NCI-H2227 (cell line): ENCODE data around the gene APOL6.
"Not testable (repeated sequence)": the region's sequence is repeated elsewhere in the genome, so short reads cannot be mapped to it uniquely, and the experiment has no call there.

Experiments
- DNase-seq: peaks from one replicate; lab custom pipeline; 2025; ENCODE audit not compliant: unreplicated experiment; lab: John Stamatoyannopoulos, UW

APOL6 gene

DNA sequence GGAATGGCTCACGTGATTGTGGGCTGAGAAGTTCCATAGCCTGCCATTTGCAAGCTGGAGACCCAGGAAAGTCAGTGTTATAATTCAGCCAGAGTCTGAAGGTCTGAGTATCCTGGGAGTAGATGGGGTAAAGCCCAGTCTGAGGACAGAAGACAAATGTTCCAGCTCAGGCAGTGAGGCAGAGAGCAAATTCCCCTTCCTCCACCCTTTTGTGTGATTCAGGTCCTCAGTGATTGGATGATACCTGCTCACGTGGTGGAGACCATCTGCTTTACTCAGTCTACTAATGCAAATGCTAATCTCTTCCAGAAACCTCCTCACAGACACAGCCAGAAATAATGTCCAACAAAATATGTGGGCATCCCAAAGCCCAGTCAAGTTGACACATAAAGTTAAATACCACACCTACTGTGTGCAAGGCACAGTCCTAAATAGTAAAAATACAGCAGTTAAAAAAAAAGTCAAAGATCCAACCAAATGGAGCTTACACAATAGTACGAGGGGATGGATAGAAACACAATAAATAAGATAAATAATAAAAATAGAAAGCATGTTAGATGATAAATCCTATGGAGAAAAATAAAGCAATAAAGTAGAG is 13.2 kb upstream of the APOL6 start:
- DNase-seq: no peak

DNA sequence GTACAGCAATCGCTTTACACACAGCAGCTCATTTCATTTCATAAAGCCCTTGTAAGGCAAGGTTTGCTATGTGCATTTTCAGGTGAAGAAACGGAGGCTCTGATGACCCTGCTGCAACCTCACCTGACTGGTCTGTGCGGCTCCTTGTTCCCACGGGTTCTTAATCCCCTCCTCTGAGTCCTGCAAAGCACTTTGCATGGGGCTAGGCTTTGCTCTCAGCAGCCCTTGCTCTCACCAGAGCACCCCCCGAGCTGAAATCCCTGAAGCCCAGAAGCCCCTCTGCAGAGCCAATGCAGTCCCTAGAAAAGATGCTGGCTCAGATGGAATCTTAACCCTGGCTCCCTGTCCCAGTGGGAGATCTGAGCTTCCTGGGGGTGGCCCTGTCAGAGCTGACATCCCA is 11.0 kb upstream of the APOL6 start:
- DNase-seq: no peak

DNA sequence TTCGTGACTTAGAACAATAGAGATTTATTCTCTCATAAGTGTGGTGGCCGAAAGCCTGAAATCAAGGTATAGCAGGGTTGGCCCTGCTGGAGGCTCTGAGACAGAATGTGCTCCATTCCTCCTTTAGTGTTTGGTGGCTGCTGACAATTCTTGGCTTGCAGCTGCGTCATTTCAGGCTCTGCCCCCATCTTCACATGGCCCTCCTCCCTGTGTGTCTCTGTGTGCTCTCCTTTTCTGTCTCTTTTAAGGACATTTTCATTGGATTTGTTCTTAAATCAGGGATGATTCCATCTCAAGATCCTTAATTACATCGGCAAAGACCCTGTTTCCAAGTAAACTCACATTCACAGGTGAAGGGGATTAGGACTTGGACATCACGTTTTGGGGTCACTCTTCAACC is 10.2 kb upstream of the APOL6 start:
- no peak for DNase-seq

DNA sequence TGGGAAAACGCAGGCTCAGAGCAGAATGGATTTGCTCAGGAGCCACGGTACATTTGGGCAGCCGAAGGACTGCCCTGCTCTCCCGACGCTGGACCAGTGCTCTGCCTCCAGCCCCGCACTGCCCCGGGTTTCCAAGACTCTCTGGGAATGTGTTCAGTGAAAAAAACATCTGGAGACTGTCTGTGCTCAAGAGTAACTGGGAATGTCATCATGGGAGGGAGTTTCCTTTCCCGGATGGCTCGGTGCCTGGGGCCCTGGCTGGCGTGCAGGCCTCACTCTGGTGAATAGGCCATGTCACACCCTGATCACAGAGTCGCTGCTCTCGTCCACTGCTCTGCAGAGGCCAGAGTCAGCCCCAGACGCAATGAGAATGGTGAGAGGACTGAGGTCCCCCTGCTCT is 9.8 kb upstream of the APOL6 start:
- no peak for DNase-seq

DNA sequence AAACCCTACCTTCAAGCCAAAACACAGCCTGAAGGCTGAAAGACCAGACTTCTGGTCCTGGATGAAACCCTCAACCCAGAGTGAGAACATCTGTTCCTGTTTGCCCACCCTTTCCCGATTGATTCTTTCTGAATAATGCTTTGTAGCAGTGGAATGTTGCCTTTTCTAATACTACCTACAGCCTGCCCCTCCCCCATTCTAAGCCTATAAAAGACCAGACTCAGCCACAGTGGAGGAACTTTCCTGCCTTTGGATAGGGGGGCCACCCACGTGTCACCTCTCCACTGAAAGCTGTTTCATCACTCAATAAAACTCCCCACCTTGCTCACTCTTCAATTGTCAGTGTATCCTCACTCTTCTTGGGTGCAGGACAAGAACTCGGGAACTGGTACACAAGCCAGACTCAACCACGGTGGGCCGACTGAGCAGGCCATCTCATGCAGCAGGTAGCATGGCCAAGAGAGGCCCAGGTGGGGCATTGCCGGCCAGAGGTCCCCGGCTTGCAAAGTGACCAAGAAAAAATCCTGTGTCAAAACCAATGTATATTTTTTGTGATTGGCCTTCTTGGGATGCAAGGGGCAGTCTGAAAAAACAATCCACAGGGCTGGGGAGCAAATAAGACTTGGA is 6.6 kb upstream of the APOL6 start:
- DNase-seq: no peak

DNA sequence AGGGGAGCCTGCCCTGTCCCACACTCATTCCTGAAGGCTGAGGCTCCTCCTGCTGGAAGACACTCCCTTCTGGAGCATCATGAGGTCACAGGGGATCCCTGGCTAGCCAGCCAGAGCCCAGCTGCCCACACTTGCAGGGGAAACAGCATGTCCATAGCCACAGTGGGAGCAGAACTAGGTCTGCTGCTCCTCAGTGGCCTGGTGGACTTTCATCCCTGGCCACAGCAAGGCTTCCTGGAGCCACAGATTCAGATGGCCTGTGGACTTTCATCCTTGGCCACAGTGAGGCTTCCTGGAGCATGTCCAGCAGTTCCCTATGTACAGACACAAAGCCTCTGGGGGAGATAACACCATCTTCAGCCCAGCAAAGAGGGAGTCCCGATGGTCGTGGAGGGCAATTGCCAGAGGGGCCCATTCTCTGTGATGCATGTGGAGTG is 5.9 kb upstream of the APOL6 start:
- no peak for DNase-seq

DNA sequence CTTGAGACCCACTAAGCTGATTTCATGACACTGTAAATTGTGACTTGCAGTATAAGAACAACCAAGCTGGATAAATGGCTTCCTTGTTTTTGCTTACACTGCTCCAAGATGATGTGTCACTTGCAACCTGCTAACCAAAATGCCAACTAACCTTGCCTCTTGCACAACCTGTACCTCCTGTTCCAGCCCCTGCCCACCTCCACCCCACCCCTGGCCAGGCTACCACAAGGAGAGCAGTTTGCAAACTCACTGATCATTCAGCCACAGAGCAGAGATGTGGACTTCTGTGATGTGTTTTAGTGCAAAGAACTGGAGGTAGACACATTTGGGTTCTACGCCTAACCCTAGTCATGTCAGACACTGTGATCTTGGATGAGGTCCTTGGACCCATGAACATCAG is 4.3 kb upstream of the APOL6 start:
- DNase-seq: no peak

DNA sequence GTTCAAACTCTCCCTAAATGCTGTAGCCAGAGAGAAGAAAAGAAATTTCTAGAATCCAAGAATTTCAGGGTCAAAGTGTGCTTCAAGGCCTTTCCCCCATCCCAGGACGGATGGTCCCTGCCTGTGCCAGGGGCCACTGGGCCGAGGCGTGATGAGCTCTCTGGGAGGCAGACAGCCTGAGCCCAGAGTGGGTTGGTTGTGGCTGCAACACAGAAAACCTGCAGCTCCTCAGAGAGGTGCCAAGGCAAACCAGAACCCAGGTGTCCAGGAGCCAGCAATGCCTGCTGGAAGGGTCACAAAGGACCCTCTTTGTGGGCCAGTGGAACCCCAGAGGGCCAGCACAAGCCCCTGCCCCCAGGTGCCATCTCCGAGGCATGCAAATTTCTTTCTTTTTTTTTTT is 2.6 kb upstream of the APOL6 start:
- no peak for DNase-seq

DNA sequence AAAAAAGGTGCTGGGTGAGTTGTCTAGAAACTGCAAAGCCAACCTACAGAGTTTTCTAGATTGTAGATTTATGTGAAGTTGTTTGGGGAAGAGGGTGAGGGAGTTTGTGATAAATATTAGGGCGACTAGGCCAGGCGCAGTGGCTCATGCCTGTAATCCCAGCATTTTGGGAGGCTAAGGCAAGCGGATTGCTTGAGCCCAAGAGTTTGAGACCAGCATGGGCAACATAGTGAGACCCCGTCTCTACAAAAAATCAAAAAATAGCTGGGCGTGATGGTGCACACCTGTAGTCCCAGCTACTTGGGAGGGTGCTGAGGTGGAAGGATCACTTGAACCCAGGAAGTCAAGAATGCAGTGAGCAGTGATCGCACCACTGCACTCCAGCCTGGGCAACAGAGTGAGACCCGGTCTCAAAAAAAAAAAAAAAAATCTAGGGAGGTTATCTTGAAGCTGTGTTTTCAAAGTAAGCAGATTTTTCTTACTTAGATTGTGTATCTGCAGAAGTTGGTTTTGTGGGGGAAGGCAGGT is 844 bp downstream of the APOL6 start:
- no peak for DNase-seq

DNA sequence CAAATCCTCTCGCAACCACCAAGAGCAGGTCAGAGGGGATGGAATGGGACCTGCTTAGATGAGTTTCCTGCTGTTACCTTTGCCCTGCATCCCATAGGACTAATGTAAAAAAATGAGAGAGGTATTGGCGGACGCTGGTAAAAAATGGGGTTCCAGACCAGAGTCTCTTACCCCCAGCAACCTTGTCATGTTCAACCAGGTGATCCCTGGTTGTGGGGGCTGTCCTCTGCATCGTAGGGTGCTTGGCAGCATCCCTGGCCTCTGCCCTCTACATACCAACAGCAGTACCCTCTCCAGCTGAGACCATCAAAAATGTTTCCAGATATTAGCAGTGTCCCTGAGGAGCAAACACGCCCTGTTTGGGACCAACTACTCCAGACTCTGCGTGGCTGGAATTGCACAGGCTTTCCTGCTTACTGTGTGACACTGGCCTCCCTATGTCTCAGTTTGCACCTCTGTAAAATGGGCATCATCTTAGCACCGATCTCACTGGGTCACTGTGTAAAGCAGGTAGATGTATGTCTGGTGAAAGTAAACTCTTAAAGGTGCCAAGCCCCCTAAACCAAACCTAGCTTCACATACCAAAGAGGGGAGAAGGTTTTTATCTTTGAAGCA is 1.5 kb downstream of the APOL6 start:
- no peak for DNase-seq

DNA sequence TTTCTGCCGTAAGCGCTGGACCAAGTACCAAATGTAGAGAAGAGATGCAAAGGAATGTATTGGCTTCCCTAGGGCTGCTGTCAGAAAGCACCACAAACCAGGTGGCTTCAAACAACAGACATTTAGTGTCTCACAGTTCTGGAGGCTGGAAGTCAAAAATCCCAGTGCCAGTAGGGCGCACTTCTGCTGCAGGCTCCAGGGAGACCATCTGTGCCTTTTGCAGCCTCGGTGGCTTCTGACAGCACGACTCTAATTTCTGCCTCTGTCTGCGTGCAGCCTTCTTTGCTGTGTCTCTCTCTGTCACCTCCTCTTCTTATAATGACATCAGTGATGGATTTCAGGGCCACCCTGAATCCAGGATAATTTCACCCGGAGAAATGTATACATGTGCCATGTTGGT is 2.8 kb downstream of the APOL6 start:
- no peak for DNase-seq

DNA sequence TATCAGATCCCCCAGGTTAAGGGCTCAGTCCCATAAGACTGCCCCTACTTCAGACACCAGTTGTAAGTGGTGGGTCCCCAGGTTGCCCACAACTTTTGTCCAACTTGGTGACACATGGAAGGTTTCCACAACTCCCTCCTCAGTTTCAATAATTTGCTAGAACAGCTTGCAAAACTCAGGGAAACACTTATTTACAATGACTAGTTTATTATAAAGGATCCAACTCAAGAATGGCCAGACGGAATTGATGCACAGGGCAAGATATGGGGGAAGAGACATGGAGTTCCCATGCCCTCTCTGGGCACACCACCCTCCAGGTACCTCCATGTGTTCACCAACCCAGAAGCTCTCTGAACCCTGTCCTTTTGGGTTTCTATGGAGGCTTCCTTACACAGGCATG is 5.6 kb downstream of the APOL6 start:
- DNase-seq: no peak

DNA sequence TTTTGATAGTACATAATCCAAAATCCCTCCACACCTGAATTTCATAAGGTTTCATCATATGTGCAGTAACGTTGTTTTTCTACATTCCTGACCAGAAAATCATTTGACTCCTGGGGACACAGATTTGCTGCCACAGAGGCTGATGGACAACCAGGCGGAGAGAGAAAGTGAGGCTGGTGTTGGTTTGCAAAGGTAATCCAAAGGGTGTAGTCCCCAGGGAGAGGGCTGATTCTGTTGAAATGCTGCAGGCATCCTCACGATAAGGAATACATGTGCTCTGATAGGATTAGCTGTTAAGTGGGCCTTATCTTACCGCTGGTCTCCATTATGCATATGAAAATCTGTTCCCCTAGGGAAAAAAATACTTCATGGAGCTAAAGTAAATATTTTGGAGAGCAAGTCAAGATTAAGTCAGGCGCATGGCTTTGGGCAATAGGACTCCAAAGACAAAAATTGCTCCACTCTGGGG is 8.1 kb downstream of the APOL6 start:
- DNase-seq: no peak

DNA sequence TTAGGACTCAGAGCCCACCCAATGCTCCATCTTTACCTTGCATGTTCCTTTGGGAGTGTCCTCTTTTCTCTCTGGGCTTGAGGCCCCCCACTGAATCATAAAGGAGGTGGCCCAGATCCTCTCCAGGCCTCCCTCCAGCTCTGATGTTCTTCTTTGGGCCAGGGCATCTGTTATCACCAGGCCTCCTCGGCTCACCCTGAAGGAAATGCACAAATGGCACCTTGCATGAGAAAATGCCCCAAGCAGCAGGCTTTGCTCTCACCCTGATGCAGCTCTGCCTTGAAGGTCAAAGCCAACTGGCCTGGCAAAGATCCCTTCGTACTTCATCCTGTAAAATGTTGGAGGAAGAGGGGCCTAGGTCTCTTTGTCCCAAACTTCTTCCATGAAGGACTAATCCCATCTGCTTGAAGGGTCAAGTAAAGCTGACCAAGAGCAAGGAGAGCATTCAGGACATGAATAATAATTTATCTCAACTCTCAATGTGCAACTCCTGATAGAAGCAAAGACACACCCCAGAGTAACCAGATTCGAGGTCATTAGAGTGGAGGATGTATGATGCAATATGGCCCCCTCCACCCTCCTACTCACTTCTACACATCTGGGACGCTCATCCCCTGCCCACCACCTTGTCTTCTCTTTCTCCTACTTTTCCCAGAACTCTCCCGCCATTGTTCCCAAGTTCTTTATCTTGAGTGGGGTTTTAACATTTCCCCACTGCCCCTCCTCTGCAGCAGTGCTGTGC is 9.5 kb downstream of the APOL6 start:
- DNase-seq: no peak

DNA sequence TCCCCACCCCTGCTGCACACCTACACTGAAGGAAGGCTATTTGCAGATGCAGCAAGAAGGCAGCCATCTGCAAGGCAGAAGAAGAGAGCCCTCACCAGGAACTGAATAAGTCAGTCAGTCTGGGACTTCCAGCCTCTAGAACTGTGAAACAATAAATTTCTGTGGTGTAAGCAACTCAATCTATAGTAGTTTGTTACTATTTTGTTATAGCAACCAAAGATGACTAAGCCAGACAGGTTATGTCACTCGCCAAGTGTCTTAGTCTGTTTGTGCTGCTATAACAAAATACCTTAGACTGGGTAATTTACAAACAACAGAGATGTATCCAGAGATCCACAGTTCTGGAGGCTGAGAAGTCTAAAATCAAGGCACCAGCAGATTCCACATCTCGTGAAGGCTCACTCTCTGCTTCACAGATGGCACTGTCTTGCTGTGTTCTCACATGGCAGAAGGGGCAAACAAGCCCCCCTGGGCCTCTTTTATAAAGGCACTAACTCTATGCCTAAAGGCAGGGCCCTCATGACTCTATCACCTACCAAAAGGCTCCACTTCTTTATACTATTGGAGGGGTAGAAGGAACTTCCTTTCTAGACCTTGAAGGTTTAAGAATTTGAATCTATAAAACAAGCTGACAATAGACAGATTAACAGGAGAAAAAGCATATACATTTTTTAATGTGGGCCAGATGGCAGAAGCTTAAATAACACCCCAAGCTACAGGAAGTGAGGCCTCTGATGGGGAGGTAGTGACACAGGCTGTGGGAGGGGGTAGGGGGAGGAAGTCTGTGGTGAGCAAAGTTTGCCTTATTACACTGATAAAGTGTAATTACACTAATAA is 12.3 kb downstream of the APOL6 start:
- DNase-seq: no peak

DNA sequence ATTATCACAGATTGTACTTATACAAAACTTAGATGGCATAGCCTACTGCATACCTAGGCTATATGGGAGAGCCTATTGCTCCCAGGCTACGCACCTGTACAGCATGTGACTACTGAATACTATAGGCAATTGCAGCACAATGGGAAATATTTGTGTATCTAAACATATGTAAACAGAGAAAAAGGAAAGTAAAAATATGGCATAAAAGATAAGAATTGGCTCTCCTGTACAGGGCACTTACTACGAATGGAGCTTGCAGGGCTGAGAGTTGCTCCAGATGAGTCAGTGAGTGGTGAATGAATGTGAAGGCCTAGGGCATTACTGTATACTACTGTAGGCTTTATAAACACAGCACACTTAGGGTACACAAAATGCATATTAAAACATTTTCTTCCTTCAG is 13.2 kb downstream of the APOL6 start:
- no peak for DNase-seq

DNA sequence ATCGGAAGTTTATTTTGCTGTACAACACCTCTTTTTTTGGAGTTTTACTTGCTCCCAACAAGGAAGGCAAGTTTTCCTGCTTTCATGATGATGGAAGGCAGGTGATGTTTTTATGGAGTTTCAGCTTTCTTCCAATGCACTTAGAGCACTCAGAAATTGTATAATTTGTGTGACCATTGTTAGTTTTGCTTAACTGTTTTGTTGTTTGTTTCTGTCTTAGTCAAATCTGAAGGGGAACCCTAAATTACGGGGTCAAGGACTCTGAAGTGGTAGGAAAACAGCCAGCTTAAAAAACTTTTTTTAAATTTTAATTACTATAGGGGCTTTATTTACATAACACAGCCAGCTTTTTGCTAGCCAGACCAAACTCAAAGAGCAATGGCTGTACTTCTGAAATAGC is 14.7 kb downstream of the APOL6 start:
- DNase-seq: no peak

DNA sequence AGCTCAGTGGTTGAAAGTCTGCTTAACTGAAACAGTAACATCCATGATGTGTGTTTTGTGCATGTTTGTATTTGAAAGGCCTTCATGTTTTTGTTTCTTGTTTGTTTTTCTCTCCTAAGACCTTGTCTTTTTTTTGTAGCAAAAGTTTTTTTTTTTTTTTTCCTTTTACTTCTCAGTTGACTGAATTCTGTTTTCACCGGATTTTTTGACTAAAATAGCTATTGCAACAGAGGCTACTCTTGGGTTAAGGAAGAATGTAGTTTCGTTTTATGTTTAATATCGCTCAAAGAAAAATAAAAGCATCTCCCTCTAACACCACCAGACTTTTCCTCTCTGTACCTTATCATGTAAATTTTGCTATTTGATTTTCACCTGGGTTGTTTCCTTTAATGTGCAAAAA is 15.1 kb downstream of the APOL6 start:
- no peak for DNase-seq

DNA sequence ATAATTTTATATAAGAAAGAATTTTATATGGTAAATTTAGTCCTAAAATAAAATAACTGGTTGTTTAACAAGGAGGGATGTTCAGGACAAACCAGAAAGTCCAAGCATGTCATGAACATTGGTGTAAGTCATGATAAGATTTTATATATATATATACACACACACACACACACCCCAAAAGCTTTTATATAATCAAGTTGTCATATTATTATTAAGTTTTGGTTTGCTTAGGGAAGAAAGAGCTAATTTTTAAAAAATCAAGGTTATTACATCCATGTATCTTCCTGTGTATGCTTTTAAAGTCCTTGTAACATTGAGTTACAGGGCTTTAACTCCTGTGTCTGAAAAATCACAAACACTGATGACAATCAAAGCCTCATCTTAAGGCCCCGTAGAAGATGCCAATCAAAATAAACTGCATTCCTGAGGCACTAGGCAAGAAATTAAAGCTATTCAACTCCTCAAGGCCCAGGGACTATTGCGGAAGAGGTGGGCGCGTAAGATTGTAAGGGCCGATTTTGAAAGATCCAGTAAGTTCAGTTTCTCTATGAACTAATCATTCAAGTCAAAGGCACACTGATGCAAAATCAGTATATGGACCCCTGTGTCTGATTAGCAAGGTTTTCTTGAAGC is 16.8 kb downstream of the APOL6 start:
- DNase-seq: no peak

DNA sequence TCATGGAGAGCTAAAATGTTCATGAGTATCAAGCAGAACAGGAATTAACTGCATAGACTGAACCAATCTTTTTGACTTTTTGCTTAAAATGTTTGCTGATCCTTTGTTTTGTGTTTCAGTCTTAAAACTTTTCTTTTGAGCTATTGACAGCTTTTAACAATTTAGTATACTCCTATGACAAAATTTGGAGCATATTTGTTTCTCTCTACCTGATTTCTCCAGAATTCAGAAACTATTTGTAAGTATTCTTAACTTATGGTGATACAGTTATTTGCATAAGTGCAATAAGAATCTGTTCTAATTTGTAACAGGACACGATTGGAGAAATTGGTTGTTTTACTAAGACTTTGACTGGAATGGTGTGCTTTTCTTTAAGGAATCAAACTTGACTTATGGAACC is 18.5 kb downstream of the APOL6 start:
- not testable (repeated sequence) for DNase-seq
